ENCODE results near the gene CD40.

GRCh38 chr20:46164254-46164653 is 46.1 kb downstream of the CD40 start:
- TF ChIP-seq CTCF (IDR thresholded peaks at IDR 0.05) (no peak), POLR2AphosphoS5 (IDR thresholded peaks at IDR 0.05; ENCODE audit: low read depth, low read length) (no peak)
